HepG2 (cell line): ENCODE measurements around the gene PSMA7. TPM values are rescaled to one million over a fixed set of nuclear protein-coding genes. Genes with fewer than 3 reads are reported as not detected.

Source experiments
- HOXA3 ChIP-seq: sonication (generic); formaldehyde crosslinking; IDR thresholded peaks from 2 replicates; pipeline ENCODE4 v1.5.0; 2020; ENCODE audit warnings: missing genetic modification reagents
- NBN ChIP-seq: fragments of 450-650 bp; conservative IDR thresholded peaks from 2 replicates; pipeline ENCODE4 v1.6.1; 2017
- NFKB2 ChIP-seq: sonication (generic); formaldehyde crosslinking; IDR thresholded peaks from 2 replicates; pipeline ENCODE4 v1.4.0; 2020; ENCODE audit warnings: missing genetic modification reagents, borderline replicate concordance
- NONO ChIP-seq, 2 experiments: fragments of 450-650 bp in 1 of 2; sonication (generic) in 1 of 2; formaldehyde crosslinking in 1 of 2; IDR thresholded peaks in 1 of 2; conservative IDR thresholded peaks in 1 of 2; 2 replicates each; pipeline versions ENCODE4 v1.6.1 to v1.8.0; 2017 to 2022; ENCODE audit warnings: mild to moderate bottlenecking in 1 of 2, missing genetic modification reagents in 1 of 2, moderate library complexity in 1 of 2
- NRL ChIP-seq: sonication (generic); formaldehyde crosslinking; IDR thresholded peaks from 2 replicates; pipeline ENCODE4 v1.5.0; 2020; ENCODE audit warnings: missing genetic modification reagents, mild to moderate bottlenecking, moderate library complexity, borderline replicate concordance
- RELA ChIP-seq: sonication (generic); formaldehyde crosslinking; IDR thresholded peaks from 2 replicates; pipeline ENCODE4 v1.4.0; 2020; ENCODE audit warnings: missing genetic modification reagents
- TEAD2 ChIP-seq: sonication (generic); formaldehyde crosslinking; IDR thresholded peaks from 2 replicates; pipeline ENCODE4 v1.9.0; 2021; ENCODE audit warnings: missing genetic modification reagents
- ZC3H13 ChIP-seq: sonication (generic); formaldehyde crosslinking; IDR thresholded peaks from 2 replicates; pipeline ENCODE4 v1.8.1; 2023; ENCODE audit warnings: mild to moderate bottlenecking, missing genetic modification reagents, moderate library complexity
- ZNF552 ChIP-seq: sonication (generic); formaldehyde crosslinking; IDR thresholded peaks from 2 replicates; pipeline ENCODE4 v1.9.0; 2022; ENCODE audit warnings: missing genetic modification reagents, mild to moderate bottlenecking, borderline replicate concordance
- ZNF777 ChIP-seq: sonication (generic); formaldehyde crosslinking; IDR thresholded peaks from 2 replicates; pipeline ENCODE4 v1.4.0; 2020; ENCODE audit warnings: missing genetic modification reagents
- ZNF788 ChIP-seq: sonication (generic); formaldehyde crosslinking; IDR thresholded peaks from 2 replicates; pipeline ENCODE4 v1.5.0; 2020; ENCODE audit warnings: mild to moderate bottlenecking, missing genetic modification reagents, borderline replicate concordance
- ZSCAN30 ChIP-seq: sonication (generic); formaldehyde crosslinking; IDR thresholded peaks from 2 replicates; pipeline ENCODE4 v1.5.0; 2020; ENCODE audit warnings: mild to moderate bottlenecking, missing genetic modification reagents
- polyA plus RNA-seq, 8 experiments: library from polyadenylated mRNA; depleted of rRNA in 3 of 8; stranded (reverse) in 7 of 8; unstranded in 1 of 8; fragments of >200 nt; fragmentation: Illumina TruSeq in 4 of 8; extraction: Trizol in 4 of 8; gene quantifications; 2 replicates each; pipeline versions ENCODE4 v1.2.1 to v1.2.3, GENCODE V29; 2011 to 2016; ENCODE audit warnings: low read depth in 4 of 8, missing spikeins in 1 of 8, mixed read lengths in 1 of 8; ENCODE audit not compliant: insufficient read depth in 1 of 8
- total RNA-seq, 5 experiments: library from RNA; depleted of rRNA; stranded (reverse); fragments of >200 nt; fragmentation: Illumina TruSeq; extraction: Trizol; gene quantifications; 2 replicates each; pipeline ENCODE4 v1.2.3, GENCODE V29; 2016; ENCODE audit warnings: low read depth in 1 of 5
- TF ChIP-seq, protein P1 (sequence below): sonication (generic); formaldehyde crosslinking; IDR thresholded peaks from 2 replicates; pipeline ENCODE4 v1.4.0; 2020; ENCODE audit warnings: missing genetic modification reagents; ENCODE audit errors: not compliant biosample characterization
- TF ChIP-seq, protein P2 (sequence below): sonication (generic); formaldehyde crosslinking; IDR thresholded peaks from 2 replicates; pipeline ENCODE4 v1.4.0; 2020; ENCODE audit warnings: missing genetic modification reagents
- TF ChIP-seq, protein P3 (sequence below): sonication (generic); formaldehyde crosslinking; IDR thresholded peaks from 2 replicates; pipeline ENCODE4 v1.4.0; 2020; ENCODE audit warnings: missing genetic modification reagents, borderline replicate concordance
- TF ChIP-seq, protein P4 (sequence below): sonication (generic); formaldehyde crosslinking; IDR thresholded peaks from 2 replicates; pipeline ENCODE4 v1.5.1; 2020; ENCODE audit warnings: mild to moderate bottlenecking, missing genetic modification reagents

Gene PSMA7
- total and polyA plus RNA-seq, 2 of the 13 experiments (the other 11 are each of a cell fraction or from before 2014, with no cell fraction given) = 531 to 631 TPM

DNA sequence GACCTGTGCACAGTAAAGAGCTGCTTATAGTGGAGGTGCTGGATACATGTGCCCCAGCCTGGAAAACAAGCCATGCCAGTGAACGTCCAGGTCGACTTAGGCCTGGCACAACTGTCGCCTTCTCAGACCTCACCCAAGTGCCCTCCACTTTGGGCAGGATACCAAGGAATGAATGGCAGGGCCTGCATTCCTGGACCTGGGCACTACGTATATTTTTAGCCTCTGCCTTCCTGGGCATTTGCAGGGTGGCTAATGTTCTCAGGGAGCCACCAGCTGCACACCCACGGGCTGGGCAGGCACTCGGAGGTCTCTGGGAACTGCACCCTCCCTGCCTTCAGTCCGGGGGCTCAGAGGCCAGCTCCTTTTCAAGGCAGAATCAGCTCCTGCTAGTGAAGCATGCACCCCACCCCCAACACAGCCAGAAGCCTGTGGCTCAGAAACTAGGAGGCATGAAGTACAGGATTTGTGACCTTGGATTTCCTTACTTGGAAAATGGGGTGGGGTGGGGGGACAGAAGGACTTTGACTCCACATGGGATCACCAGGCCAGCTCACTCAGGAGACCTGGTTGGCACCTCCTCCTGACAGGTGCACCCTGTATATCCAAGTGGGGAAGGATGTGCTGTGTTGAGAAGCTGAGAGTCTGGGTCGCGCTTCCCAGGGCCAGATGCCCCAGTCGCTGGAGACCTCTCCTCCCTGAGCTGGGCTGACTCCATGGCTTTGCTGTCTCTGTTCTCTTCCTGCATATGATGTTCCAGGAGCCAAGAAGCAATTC, 23.4 kb downstream of the PSMA7 start (continued):
- TF ChIP-seq, protein P1, sequence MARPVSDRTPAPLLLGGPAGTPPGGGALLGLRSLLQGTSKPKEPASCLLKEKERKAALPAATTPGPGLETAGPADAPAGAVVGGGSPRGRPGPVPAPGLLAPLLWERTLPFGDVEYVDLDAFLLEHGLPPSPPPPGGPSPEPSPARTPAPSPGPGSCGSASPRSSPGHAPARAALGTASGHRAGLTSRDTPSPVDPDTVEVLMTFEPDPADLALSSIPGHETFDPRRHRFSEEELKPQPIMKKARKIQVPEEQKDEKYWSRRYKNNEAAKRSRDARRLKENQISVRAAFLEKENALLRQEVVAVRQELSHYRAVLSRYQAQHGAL = no peak
- TF ChIP-seq NFKB2 (CRISPR knock-in tag) (peak; percentile 2; the same call in 1 of the 2 replicates), NBN (no peak), ZC3H13 (CRISPR knock-in tag) (0 out of 2 replicates have a peak, but pooled peaks have one; percentile 53), TEAD2 (CRISPR knock-in tag) (no peak), ZNF777 (CRISPR knock-in tag) (no peak), ZSCAN30 (CRISPR knock-in tag) (no peak), NRL (CRISPR knock-in tag) (0 out of 2 replicates have a peak, but pooled peaks have one; percentile 4), RELA (no peak), NONO (IDR thresholded peaks at IDR 0.05) (no peak), NONO (CRISPR knock-in tag; conservative IDR thresholded peaks at IDR 0.05) (peak; percentile 49; the same call in 1 of the 2 replicates), HOXA3 (peak; percentile 52; the same call in 1 of the 2 replicates), ZNF552 (CRISPR knock-in tag) (no peak), ZNF788 (peak; percentile 80; the same call in 1 of the 2 replicates)
- TF ChIP-seq, protein P2, sequence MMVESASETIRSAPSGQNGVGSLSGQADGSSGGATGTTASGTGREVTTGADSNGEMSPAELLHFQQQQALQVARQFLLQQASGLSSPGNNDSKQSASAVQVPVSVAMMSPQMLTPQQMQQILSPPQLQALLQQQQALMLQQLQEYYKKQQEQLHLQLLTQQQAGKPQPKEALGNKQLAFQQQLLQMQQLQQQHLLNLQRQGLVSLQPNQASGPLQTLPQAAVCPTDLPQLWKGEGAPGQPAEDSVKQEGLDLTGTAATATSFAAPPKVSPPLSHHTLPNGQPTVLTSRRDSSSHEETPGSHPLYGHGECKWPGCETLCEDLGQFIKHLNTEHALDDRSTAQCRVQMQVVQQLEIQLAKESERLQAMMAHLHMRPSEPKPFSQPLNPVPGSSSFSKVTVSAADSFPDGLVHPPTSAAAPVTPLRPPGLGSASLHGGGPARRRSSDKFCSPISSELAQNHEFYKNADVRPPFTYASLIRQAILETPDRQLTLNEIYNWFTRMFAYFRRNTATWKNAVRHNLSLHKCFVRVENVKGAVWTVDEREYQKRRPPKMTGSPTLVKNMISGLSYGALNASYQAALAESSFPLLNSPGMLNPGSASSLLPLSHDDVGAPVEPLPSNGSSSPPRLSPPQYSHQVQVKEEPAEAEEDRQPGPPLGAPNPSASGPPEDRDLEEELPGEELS = peak; percentile 58; the same call in 1 of the 2 replicates
- TF ChIP-seq, protein P3, sequence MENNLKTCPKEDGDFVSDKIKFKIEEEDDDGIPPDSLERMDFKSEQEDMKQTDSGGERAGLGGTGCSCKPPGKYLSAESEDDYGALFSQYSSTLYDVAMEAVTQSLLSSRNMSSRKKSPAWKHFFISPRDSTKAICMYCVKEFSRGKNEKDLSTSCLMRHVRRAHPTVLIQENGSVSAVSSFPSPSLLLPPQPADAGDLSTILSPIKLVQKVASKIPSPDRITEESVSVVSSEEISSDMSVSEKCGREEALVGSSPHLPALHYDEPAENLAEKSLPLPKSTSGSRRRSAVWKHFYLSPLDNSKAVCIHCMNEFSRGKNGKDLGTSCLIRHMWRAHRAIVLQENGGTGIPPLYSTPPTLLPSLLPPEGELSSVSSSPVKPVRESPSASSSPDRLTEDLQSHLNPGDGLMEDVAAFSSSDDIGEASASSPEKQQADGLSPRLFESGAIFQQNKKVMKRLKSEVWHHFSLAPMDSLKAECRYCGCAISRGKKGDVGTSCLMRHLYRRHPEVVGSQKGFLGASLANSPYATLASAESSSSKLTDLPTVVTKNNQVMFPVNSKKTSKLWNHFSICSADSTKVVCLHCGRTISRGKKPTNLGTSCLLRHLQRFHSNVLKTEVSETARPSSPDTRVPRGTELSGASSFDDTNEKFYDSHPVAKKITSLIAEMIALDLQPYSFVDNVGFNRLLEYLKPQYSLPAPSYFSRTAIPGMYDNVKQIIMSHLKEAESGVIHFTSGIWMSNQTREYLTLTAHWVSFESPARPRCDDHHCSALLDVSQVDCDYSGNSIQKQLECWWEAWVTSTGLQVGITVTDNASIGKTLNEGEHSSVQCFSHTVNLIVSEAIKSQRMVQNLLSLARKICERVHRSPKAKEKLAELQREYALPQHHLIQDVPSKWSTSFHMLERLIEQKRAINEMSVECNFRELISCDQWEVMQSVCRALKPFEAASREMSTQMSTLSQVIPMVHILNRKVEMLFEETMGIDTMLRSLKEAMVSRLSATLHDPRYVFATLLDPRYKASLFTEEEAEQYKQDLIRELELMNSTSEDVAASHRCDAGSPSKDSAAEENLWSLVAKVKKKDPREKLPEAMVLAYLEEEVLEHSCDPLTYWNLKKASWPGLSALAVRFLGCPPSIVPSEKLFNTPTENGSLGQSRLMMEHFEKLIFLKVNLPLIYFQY (CRISPR knock-in tag) = no peak
- TF ChIP-seq, protein P4, sequence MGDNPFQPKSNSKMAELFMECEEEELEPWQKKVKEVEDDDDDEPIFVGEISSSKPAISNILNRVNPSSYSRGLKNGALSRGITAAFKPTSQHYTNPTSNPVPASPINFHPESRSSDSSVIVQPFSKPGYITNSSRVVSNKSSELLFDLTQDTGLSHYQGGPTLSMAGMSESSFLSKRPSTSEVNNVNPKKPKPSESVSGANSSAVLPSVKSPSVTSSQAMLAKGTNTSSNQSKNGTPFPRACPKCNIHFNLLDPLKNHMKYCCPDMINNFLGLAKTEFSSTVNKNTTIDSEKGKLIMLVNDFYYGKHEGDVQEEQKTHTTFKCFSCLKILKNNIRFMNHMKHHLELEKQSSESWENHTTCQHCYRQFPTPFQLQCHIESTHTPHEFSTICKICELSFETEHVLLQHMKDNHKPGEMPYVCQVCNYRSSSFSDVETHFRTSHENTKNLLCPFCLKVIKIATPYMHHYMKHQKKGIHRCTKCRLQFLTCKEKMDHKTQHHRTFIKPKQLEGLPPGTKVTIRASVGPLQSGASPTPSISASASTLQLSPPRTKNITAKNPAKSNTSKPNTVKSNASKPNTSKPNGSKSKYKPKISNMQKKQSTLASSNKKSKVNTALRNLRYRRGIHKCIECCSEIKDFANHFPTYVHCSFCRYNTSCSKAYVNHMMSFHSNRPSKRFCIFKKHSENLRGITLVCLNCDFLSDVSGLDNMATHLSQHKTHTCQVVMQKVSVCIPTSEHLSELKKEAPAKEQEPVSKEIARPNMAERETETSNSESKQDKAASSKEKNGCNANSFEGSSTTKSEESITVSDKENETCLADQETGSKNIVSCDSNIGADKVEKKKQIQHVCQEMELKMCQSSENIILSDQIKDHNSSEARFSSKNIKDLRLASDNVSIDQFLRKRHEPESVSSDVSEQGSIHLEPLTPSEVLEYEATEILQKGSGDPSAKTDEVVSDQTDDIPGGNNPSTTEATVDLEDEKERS (CRISPR knock-in tag) = peak; percentile 12; the same call in 1 of the 2 replicates
